Left lobe of liver (tissue), 2 donors: ENCODE data around the gene PREX1. TPM values are rescaled to one million over a fixed set of nuclear protein-coding genes. Genes with fewer than 3 reads are reported as not detected.
"Not testable (repeated sequence)": the region's sequence is repeated elsewhere in the genome, so short reads cannot be mapped to it uniquely, and the experiment has no call there.

Experiments
- ATAC-seq: fragments of 200-7000 bp; cut with Tn5 transposase; one replicate; pipeline ENCODE4 v1.9.1; 2020; ENCODE audit warnings: mild to moderate bottlenecking, moderate library complexity
- DNase-seq: peaks from one replicate; pipeline ENCODE4 v3.0.0-alpha.2; 2020; ENCODE audit warnings: low spot score
- total RNA-seq: library from RNA; stranded (reverse); gene quantifications from one replicate; pipeline ENCODE4 v1.2.1, GENCODE V29; 2021
- donor health status: DM: no; HTN: no; CAD: no; lungs with moderate emphysema.
- donor health status: DM: no; HTN: yes; CAD: no.

Gene PREX1
- total RNA-seq, 1 donor from 2014 or later, result 5.8 TPM

DNA sequence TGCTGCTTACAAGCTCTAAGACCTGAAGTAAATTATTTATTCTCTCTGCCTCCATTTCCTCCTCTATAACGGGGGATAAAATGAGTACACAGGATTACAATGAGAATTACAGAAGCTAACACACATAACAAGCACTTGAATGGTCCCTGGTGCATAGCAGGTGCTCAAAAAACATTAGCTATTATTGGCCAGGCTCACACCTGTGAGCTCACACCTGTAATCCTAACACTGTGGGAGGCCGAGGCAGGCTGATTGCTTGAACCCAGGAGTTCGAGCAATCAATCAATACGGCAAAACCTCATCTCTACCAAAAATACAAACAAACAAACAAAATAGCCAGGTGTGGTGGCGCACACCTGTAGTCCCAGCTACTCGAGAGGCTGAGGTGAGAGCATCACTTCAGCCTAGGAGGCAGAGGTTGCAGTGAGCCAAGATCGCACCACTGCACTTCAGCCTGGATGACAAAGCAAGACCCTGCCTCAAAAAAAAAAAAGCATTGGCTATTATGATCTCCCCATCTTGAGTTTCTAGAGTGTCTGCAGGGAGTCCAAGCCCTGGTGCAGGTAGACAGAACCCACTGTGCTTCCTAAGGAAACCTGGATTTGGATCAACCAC, 68.1 kb downstream of the PREX1 start:
- no peak for DNase-seq
- ATAC-seq, result no peak

DNA sequence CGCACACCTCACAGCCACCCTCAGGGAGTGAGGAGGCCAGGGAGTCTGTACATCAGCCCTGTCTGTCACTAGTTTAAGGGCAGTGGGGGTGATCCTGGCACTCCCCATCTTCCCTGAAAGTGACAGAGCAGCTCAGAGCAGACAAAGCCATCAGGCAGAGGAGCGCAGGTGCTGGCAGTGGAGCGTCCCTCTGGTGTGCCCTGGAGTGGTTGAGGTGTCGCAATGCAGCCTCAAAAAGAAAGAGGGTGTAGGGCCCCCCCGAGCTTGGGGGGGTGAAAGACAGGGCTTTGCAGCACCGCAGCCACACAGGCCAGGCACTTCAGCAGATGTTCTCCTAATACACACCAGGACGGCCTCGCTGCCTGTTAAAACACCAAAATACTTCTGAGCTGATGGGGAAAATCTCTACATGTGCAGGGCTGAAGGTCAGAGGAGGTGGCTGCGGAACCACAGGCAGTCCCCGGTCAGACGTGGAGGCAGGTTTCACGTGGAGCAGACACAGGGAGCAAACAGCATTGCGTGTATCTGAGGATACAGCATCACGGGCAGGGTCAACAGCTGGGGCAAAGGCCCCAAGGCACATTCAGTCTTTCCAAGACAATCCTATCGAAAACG, 69.5 kb downstream of the PREX1 start:
- no peak for DNase-seq
- ATAC-seq, result peak; percentile 17

DNA sequence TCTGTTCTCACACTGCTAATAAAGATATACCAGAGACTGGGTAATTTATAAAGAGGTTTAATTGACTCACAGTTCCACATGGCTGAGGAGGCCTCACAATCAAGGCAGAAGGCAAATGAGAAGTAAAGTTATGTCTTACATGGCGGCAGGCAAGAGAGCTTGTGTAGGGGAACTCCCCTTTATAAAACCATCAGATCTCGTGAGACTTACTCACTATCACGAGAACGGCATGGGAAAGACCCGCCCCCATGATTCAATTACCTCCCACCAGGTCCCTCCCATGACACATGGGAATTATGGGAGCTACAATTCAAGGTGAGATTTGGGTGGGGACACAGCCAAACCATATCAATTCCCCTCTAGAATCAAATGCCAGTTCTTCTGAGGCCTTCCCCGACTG, 71.0 kb downstream of the PREX1 start:
- not testable (repeated sequence) for ATAC-seq, DNase-seq

DNA sequence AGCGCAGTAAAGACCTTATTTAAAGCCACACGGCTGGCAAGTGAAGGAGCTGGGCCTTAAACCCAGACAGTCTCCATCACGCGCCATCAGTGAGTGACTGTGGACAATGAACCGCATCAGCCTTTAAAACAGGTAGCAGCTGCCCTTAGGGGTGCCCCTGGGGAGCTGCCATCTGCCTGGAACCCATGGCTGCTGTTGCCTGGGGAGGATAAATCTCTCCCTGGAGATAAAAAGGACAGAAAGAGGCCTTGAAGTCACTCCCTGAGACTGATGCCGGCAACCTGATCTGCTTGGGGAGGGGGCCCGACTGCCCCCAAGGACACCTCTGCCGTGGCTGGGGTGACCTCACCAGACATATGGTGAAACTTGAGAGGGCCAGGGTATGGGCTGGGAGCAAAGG, 73.5 kb downstream of the PREX1 start:
- ATAC-seq (no peak), DNase-seq (no peak)

DNA sequence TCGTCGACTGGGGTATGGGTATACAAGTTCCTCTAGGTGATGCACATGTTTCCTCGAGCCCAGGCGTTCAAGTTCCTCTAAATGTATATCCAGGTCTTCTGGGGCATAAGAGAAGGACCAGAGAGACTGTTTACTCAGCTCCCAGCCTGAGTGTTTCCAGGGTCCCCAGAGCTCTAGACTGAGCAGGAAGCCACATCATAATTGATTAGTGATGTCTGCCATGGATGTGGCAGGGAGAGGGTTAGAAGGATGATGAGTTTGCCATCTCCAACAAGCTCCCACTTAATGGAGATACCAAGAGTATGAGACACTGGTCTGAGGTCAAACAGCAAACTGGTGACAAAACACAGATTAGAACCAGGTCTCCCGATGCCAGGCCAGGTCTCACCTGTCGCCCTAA, 74.8 kb downstream of the PREX1 start:
- ATAC-seq (no peak), DNase-seq (no peak)

DNA sequence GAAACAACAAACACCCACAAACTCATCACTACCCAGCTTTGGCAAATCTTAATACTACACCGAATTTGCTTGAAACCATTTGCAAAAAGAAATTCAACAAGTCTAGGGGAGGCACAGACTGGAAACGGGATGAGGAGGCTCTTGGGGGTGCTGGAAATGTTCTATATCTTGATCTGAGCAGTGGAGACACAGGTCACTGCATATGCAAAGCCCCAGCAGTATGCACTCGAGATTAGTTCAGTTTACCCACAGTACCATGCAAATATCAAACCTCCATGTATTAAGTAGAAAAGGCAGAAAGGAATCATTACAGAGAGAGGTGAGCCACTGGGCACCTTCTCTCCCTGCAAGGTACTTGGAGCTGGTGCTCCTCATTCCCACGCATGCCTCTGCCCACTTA, 75.9 kb downstream of the PREX1 start:
- DNase-seq (no peak), ATAC-seq (no peak)

DNA sequence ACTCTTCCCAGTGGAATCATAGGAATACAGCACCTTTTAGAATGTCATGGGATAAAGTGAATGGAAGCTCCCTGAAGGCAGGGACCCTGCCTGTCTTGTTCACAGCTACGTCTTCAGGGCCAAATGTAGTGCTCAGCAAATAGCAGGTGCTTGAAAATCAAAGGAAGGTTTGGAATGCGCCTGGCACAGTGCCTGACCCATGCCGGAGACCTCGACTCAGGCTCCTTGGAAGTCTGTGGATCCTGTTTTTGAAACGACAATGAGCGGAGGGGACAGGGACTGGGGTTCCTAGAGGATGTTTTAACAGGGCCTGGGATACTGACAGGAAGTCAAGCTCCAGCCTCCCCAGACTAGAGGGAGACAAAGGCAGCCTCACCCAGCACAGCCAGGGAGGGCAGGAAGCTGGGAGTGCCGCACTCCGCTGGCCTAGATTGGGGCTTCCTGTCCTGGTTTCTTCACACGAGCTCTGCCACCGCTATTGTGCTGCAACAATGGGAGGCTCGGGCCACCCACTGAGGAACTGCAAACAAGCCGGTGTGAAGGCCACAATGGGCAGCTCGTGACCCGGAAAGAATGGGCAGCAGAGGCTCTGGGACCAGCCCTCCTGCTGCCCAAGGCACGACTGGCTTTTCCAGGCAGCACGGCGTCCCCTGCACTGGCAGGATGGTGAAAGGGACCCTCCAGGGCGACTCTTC, 76.7 kb downstream of the PREX1 start:
- DNase-seq (no peak), ATAC-seq (peak; percentile 78)

DNA sequence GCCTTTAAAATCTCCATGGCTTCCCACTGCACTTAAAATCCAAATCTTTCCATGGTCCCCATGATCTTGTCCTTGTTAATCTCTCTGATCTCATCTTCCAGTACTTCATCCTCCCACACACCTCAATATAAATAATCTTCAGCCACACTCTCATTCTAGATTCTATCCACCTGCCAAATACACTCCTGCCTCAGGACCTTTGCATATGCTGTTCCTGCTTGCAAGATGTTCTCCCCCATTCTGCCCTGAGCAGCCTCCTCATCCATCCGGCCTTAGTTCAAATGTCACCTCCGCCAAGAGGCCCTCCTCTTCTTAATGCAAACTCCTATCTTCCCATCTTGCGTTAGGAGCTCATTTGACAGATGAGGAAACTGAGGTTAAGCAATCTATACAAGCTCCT, 77.4 kb downstream of the PREX1 start:
- no peak for ATAC-seq
- DNase-seq, result no peak

DNA sequence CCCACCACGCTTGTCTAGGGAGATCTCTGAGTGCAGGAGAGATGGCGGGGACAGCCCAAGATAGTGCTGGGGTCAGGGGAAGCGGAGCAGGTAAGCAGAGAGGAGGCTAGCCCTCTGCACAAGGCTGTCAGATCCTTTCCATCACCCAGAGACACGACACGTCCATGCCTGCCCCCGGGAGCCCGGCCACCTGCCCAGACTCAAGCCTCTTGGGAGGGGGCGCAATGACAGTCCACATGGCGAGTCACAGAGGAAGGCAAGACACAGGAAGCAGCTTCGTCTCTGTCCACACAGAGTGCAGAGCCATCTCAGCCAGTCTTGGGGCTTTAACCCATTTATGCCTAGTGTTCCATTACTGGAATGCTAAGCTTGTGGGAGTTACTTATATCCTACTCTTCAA, 78.4 kb downstream of the PREX1 start:
- no peak for DNase-seq
- ATAC-seq, result no peak

DNA sequence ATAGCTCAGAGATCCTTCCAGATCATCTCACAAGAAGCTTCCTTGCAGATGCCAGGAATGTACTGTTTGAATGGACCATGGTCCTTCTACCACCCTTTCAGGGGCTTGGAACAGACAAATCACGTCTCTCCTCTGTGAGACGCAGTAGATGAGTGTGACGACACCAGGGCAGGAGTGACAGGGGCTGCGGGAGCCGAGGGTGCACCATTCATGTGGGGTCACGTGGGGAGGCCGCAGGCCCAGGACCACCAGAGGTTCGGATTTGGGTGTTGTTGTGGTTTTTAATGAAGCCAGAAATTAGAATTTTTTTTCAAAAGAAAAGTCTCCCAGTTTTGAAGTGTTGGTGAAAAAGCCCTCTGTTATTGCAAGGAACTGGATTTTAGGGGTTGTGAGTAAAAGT, 79.2 kb downstream of the PREX1 start:
- no peak for ATAC-seq

DNA sequence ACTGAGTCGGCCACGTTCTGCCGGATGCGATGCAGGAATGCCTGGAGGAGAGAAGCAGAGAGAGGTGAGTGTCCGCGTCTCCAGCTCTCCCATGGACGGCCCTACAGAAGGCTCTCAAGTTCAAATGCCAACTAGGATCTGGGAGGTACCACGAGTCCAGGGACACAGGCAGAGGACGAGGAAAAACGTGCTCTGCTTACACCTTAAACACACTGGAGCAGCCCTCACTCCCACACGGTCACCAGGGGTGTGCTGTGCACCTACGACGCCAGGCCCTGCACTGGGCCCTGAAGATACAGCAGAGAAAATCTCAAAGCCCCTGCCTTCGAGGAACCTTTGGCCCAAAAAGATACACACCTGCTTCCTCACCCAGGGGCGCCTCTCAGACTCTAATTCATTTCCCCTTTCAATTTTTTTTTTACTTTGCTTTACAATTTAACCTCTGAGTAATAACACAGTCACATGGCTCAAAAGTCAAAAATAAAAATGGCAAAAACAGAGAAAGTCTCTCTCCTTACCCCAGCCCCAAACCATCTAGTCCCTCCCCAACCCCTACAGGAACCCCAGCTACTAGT, 79.9 kb downstream of the PREX1 start:
- ATAC-seq, result no peak

More for the DNA sequence above, 79.2 kb downstream of the PREX1 start:
- DNase-seq, result no peak

DNA sequence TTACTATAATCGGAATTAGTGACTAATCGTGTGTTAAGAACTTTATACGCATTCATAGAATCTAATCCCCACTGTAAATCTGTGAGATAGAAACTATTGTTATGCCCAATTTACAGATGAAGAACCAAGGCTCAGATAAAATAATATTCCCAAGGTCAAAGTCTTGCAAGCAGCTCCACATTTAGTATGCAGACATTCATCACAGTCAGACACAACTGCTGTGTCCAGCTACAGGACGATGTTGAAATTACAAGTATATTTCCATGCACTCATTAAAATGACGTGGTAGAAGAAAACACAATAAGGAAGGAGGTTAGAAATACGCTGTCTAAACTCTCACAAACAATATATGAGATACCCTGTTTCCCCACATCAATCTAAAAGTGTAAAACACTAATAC, 82.5 kb downstream of the PREX1 start:
- DNase-seq, result no peak
- no peak for ATAC-seq

More for the DNA sequence above, 79.9 kb downstream of the PREX1 start:
- no peak for DNase-seq

DNA sequence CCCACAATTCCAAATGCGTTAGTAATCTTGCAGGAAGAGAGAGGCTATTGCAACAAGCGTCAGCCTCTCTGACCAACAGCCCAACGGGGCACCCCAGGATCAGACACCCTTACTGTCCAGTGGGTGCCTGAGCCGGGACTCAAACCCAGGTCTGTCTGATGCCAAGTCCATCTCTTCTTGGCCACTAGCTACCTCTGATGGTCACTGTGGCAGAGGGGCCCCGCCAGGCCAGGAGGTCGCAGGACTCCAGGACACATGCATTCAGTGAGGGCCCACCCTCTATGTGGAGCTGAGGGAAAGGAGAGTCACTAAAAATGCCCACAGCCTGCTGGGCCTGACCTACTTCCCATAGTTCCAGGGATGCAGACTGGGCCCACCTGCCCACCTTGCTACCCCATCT, 83.3 kb downstream of the PREX1 start:
- no peak for DNase-seq

DNA sequence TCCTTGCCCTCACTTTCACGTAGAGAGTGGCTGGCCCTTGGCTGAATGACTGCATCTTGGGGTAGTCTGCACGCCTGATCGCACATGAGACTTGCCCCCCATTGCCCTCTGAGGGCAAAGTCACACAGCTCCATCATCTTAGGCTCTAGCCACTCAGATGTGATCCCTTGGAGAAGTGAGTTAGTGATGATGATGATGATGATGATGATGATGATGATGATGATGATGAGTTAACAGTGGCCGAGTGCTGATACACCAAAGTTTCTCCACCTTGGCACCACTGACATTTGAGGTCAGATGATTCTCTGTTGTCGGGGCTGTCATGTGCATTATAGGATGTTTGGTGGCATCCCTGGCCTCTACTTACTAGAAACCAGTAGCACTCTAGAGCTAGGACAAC, 84.0 kb downstream of the PREX1 start:
- ATAC-seq (no peak), DNase-seq (no peak)

More for the DNA sequence above, 83.3 kb downstream of the PREX1 start:
- no peak for ATAC-seq

DNA sequence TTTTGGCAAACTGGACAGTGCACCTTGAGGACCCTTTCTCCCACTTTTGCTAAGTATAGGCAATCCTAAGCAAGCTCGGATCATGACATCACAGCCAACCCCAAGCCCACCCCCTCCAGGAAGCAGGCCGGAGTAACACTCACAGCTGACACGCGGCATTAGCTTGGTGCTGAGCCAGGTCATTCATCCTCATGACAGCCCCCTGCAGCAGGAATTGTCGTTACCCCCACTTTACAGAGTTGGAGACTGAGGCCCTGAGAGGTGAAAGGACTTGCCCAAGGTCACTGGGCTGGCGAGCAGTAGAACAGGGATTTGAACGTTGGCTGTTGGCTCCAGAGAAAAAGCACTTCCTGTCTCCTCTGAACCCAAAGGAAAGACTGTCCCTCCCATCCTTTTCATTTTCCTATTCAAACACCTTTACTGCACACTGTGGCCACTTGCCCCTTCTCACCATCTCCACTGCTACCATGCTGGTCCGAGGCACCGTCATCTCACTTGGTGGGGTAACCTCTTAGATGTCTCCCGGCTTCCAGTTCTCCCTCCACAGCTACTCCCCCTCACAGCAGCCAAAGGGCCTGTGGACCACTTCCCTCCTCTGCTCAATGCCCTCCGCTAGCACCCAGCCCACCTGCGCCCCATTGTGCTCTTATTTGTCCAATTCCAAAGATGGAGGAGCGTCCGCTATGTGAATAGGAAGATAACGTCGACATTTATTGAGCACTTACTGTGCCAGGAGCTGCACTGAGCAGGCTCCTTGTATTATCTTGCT, 84.7 kb downstream of the PREX1 start:
- ATAC-seq (no peak), DNase-seq (no peak)

DNA sequence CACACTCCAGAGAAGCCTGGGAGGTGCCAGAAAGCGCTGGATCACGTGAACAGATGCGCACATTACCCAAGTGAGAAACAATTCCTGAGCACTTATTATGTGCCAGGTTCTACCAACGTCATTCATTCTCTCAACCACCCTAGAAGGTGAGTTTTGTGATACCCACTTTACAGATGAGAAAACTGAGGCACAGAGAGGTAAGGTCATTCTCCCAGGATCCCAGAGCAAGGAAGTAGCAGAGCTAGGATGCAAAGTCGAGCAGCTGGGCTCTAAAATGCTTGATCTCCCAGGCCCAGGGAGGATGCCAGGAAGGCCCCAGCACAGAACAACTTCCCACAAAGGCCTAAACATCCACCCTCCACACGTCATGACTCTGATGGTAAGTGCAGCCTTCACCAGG, 85.6 kb downstream of the PREX1 start:
- ATAC-seq, result no peak
- DNase-seq, result no peak

DNA sequence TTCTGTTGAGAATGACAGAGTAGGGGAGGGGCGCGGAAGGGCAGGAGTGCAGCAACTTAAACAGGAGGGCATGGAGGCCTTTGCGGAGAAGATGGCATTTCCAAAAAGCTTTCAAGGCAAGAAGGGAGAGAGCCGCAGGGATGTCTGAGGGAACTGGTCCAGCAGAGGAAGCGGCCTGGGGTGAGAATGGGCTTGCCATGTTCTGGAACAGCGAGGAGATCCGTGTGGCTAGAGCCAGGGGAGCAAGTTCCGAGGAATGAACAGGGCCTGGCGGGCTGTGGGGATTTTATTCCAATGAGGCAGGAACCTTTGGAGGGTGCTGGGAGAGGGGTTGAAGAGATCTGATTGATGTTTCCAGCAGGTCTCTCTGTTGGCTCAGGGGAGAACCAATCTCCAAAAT, 86.1 kb downstream of the PREX1 start:
- DNase-seq, result no peak
- no peak for ATAC-seq

DNA sequence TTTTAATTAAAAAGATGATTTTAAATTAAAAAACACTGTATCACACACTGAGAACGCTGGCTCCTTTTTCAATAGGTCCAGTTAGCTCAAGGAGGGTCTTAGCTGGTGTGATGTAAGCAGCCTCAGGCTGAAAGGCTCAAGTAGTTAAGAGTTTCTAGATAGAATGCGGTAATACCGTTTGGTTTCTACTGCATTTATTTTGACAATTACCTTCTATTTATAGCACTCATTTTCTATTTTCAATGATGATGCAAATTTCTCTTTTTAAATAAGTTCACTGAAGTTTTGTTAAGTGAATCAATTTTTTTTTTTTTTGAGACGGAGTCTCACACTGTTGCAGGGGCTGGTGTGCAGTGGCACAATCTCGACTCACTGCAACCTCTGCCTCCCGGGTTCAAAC, 87.1 kb downstream of the PREX1 start:
- no peak for ATAC-seq

DNA sequence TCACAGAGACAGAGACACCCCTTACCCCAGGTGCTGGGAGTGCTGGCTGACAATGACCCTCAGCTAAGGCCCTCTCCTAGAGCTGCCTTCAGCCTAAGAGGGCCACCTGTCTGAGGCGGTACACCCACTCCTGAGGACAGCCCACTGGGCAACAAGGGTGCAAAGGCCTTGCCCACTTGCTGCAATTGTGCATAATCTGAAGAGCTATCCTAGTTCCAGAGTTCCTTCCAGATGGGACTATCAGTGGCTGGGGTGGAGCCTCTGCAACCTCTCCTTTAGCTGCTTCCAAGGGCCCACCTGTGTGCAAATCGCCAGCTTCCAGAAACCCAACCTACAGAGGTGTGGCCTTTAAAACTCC, 87.5 kb downstream of the PREX1 start:
- DNase-seq (no peak), ATAC-seq (no peak)

More for the DNA sequence above, 87.1 kb downstream of the PREX1 start:
- DNase-seq, result no peak

DNA sequence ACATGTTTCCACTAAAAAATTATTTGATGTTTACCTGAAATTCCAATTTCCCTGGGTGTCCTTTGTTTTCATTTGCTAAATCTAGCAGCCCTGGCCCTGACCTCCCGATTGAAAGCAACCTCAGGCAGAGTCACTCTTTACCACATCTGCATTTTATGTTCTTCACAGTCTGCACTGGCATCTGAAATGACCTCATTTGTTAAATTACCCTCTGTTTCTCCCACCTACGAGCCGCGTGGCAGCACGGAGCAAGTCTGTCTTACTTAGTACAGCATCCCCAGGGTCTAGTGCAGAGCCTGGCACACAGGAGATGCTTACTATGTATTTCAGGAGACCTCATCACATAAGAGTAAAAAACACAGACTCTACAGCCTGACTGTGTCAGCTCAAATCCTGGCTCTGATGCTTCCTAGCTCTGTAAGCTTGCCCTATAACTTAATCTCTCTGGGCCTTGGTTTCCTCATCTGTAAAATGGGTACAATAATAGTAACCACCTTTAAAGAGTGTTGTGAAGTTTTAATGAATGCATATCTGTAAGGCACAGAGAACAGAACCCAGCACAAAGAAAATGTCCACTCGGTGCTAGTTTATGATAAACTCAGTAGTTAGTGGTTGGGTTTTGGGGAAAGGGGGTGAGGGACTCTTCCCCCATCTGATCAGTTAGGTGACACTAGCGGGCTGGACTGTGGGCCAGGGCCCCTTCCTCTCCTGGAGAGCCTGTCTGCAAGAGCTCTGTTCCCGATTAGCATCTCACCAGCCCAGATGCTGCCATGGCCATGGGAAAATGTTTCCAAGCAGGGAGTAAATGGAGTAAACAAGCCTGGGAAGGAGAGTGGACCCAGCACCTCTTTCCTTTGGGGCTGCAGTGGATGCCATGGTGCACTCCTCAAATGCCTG, 88.2 kb downstream of the PREX1 start:
- no peak for ATAC-seq

More for the DNA sequence above, 88.2 kb downstream of the PREX1 start:
- no peak for DNase-seq
